Activated CD4-positive, alpha-beta T cell treated with anti-CD3 and anti-CD28 coated beads, Interleukin-2, amount 50 U/mL, for 24 hours (primary cell): ENCODE results near the gene ADH4.
"Not testable (repeated sequence)": the region's sequence is repeated elsewhere in the genome, so short reads cannot be mapped to it uniquely, and the experiment has no call there.

Experiments
- DNase-seq, 2 donors: peaks; one replicate each; pipeline ENCODE4 v3.0.0-alpha.2; 2020; ENCODE audit warnings: low read depth in 1 of 2, low spot score in 1 of 2

The ADH4 gene

GRCh38 chr4:99135541-99136162, 8.4 kb downstream of the ADH4 start:
- DNase-seq = no peak

- no peak for DNase-seq
Observed at GRCh38 chr4:99134586-99134985, 9.5 kb downstream of the ADH4 start.

- DNase-seq = no peak
Observed at GRCh38 chr4:99131378-99131777, 12.7 kb downstream of the ADH4 start.

GRCh38 chr4:99126376-99126775, 17.7 kb downstream of the ADH4 start:
- DNase-seq = no peak

GRCh38 chr4:99121008-99121407, 23.1 kb downstream of the ADH4 start:
- no peak for DNase-seq

- DNase-seq = no peak
Observed at GRCh38 chr4:99120501-99120900, 23.6 kb downstream of the ADH4 start.

- DNase-seq = no peak
Observed at GRCh38 chr4:99117876-99118693, 26.0 kb downstream of the ADH4 start.

GRCh38 chr4:99117122-99117841, 26.8 kb downstream of the ADH4 start:
- DNase-seq = not testable (repeated sequence)

GRCh38 chr4:99109286-99109685, 34.8 kb downstream of the ADH4 start:
- not testable (repeated sequence) for DNase-seq

GRCh38 chr4:99104153-99104552, 39.9 kb downstream of the ADH4 start:
- DNase-seq = no peak

- DNase-seq = no peak
Observed at GRCh38 chr4:99103166-99103565, 40.9 kb downstream of the ADH4 start.

- no peak for DNase-seq
Observed at GRCh38 chr4:99102634-99103033, 41.5 kb downstream of the ADH4 start.

GRCh38 chr4:99100876-99101275, 43.2 kb downstream of the ADH4 start:
- DNase-seq = no peak

- DNase-seq = not testable (repeated sequence)
Observed at GRCh38 chr4:99099814-99100213, 44.3 kb downstream of the ADH4 start.

GRCh38 chr4:99099311-99099710, 44.8 kb downstream of the ADH4 start:
- DNase-seq = no peak

GRCh38 chr4:99091841-99092240, 52.3 kb downstream of the ADH4 start:
- DNase-seq = not testable (repeated sequence)

- no peak for DNase-seq
Observed at GRCh38 chr4:99091216-99091575, 52.9 kb downstream of the ADH4 start.

- no peak for DNase-seq
Observed at GRCh38 chr4:99090481-99091215, 53.4 kb downstream of the ADH4 start.

- DNase-seq = peak; percentile 87 to 88
Observed at GRCh38 chr4:99088481-99089365, 55.4 kb downstream of the ADH4 start, which contains the start of gene ADH5. ADH5 (minus strand) TSS chr4:99088788; CDS start chr4:99088700, 88 bp downstream.

- no peak for DNase-seq
Observed at GRCh38 chr4:99088023-99088449, 56.1 kb downstream of the ADH4 start.
